Measurements from ENCODE around the gene PDSS1.

- no peak for TF ChIP-seq ZNF384 (IDR thresholded peaks at IDR 0.05; ENCODE audit: low read depth, low read length)
- TF ChIP-seq SRSF9 (IDR thresholded peaks at IDR 0.05; ENCODE audit: borderline replicate concordance, low read depth, low read length) = no peak
- no peak for TF ChIP-seq ZNF398 (CRISPR knock-in tag; IDR thresholded peaks at IDR 0.05)
- no peak for TF ChIP-seq CTCF (IDR thresholded peaks at IDR 0.05 in 2 of 3, conservative IDR thresholded peaks at IDR 0.05 in 1 of 3; ENCODE audit: insufficient read depth in 2 of 3, low read depth in 1 of 3, low read length in 3 of 3)
- no peak for TF ChIP-seq NFYB (IDR thresholded peaks at IDR 0.05; ENCODE audit: extremely low read depth, insufficient read length)
- TF ChIP-seq CEBPZ (IDR thresholded peaks at IDR 0.05; ENCODE audit: borderline replicate concordance, low read depth, low read length) = no peak
Observed at GRCh38 chr10:26746061-26746460, 48.6 kb downstream of the PDSS1 start.

Data from K562 (cell line).